ENCODE data around the gene CDH2.

Gene CDH2

GRCh38 chr18:28167835-28168349, 9.0 kb downstream of the CDH2 start:
- no peak for DNase-seq

- DNase-seq: no peak
Observed at GRCh38 chr18:28164771-28165483, 12.0 kb downstream of the CDH2 start.

- DNase-seq: peak; percentile 20
Observed at GRCh38 chr18:28163201-28163775, 13.6 kb downstream of the CDH2 start.

GRCh38 chr18:28161608-28162599, 15.0 kb downstream of the CDH2 start:
- no peak for DNase-seq

DNA sequence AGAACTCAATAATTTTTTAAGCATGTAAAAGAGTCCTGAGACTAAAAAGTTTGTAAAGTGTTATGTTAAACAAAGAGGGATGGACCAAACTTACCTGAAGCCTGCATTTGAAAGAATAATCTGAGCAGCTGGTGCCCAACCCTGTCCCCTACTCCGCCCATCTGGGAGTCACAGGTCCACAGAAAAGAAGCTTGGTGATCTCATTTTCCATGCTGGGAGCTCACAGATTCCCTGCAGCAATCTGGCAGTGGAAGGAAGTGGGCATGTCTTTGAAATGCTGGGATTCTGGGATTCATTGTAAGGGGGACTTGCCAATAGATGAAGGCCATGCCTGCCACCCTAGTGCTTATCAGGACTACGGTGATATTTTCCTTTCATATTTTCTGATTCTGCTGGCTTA, 17.9 kb downstream of the CDH2 start:
- DNase-seq: no peak

DNA sequence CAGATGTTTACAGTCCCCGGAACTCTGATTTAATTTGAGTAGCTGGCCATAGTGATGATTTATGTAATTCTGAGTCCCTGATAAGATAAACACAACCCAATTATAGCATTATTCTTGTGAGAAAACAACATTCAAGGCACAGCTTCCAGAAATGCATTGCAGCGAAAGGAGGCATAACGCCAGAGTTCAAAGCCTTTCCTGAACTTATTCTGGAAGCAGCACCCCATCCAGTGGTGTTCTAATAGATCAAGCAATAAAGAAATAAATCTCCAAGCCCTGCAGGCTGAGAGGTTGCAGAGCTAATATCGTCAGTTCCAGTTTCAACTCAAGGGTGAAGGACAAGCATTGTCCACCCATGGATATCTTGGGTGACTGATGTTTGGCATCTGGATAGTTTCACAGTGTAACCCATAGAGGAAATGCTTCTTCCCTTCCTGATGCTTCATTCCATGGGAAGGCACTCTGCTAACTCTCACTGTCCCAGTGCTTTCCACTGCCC, 18.8 kb downstream of the CDH2 start:
- DNase-seq: peak; percentile 18

DNA sequence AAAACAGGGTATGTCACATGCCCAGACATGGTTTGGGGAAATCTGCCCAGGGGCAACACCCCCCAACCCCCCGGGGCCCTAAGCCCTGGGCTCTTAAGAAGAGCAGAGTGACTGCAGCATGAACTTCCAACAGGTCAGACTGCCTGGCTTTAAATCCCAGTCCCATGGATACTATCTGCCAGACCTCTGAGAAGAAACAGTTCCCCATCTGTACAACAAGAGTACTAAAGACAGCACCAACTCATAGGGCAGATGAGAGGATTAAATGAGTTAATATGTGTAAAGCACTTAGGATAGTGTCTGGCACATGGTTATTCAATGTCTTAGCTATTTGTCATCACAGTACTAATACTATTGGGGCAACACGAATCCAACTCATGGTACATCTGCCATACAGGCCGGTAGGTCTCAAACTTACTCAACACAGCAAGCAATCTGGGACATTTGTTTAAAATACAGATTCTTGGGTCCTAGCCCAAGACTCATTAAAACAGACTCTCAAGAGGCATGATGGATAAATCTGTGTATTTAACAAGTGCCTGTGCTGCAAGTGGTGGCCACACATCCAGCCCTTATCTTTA, 23.4 kb downstream of the CDH2 start:
- no peak for DNase-seq

GRCh38 chr18:28152754-28153153, 24.2 kb downstream of the CDH2 start:
- DNase-seq: no peak

- peak; percentile 14 for DNase-seq
Observed at GRCh38 chr18:28152354-28152753, 24.6 kb downstream of the CDH2 start.

DNA sequence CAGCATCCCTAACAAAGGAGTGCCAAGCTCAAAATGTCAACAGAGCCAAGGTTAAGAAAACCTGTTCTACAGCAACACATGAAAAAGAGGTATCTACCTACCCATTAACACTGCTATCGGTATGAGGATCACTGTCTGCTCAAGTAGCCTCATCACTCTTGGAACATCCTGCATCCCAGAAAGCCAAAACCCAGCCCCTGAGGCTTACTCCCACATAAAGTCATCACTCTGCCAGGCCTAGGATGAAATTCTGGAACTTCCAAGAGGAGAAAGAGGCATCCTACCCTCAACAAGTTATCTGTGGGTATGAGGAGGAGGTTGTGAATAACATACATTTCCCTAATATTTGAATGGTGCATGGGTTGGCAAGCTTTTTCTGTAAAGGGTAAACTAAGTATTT, 25.5 kb downstream of the CDH2 start:
- DNase-seq: no peak

DNA sequence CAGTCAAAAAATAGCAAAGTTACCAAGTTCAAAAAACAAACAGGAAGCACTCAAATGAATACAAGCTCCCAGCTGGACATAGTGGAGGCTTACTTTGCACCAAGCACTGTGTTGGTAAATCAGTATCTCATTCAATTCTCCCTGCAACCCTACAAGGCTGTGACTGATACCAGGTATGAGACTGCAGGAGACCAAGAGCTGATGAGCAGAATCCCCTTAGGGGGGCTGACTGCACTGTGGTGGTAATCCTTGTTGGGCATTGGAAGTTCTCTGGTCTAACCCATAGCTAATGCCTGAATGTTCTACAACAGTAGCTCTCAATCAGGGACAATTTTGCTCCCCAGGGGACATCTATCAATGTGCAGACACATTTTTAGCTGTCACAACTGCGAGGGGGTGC, 26.0 kb downstream of the CDH2 start:
- DNase-seq: no peak

GRCh38 chr18:28149810-28150420, 27.0 kb downstream of the CDH2 start:
- no peak for DNase-seq

DNA sequence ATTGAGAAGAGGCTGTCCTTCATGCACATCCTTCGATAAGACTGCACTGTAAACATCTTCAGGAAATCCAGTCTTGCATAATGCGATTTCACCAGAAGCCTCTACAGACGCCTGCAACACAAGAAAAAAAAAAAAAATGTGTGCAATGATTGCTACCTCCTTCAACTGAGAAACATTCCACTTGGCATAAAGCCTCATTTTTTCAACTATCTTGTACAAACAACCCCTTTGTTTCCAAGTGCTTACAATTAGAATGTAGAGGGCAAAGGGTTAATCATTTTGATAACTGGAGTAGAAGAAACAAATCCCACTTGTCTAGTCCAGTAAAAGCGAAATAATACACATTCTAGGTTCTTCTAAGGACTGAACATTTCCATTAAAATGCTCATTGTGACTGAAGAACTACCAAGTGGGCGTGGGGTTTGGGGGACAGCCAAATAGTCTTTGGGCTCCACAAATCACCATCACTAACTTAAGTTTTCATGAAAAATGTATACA, 29.2 kb downstream of the CDH2 start:
- DNase-seq: no peak

GRCh38 chr18:28143725-28144124, 33.2 kb downstream of the CDH2 start:
- no peak for DNase-seq

DNA sequence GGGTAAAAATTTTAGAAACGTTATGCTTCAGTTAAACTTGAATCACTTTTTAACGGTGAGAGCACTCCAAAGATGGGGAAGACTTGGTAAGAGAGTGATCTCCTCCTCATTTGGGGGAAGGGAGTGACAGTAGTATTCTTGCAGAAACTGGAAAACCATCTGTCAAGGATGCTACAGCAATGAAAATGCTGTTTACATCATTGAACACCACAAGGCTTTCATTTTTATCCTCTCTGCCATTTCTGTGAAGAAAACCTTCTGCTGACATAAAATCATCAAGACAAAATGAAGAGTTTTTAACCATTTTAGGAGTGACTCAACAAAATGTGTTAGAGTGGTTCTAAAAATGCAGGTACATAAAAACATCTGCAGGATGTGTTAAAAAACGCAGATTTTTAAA, 38.1 kb downstream of the CDH2 start:
- DNase-seq: no peak

GRCh38 chr18:28136071-28136470, 40.9 kb downstream of the CDH2 start:
- DNase-seq: no peak

DNA sequence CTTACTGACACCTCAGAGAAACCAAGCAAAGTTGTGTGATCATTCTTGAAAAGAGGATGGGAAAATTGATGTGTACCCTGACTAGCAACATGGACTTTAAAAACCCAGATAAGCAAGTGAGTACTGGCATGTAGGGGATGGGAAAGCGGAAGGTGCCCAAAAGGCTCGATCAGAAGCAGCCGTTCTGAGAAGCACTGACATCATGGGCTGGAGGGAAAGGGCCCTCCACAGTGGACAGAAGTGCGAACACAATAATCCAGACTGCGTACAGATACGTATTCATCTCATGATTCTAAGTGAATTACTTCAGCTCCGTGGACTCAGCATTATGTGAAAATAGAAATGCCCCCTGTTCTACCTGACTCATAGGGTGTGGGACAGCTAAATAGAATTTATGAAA, 42.2 kb downstream of the CDH2 start:
- DNase-seq: no peak

- DNase-seq: no peak
Observed at GRCh38 chr18:28132084-28132483, 44.8 kb downstream of the CDH2 start.

GRCh38 chr18:28128659-28128980, 48.3 kb downstream of the CDH2 start:
- no peak for DNase-seq

DNA sequence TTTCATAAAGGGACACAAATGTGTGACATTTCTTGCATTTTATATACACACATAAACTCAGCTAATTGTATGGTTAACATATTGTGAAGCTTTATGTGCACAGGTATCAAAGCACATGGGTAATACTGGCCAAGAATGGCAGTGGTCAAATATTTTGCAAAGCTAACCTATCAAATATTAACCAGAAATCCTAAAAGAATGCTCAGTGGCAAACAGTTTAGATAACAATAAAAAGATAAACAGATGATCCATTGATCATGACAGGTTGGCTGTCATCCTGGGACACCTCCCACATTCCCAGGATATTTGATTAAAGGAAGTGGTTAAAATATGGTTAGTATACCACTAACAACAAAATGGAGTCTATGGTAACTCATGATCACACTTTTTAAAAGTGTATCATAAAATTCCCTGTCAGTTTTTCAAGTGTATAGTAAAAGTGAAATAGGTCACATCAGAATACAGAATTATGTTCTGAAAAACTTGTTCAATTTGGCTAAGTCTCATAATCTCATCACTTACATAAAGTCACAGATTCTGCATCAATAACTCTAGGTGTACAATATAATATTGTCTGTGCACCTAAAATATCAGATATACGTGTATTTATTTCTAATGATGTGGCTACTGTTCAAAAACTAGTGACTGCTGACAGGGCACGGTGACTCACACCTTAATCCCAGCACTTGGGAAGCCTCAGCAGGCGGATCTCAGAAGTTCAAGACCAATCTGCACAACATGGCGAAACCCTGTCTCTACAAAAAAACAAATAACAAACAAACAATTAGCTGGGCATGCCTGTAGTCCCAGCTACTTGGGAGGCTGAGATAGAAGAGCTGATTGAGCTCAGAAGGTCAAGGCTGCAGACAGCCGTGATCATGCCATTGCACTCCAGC, 48.9 kb downstream of the CDH2 start:
- DNase-seq: no peak

GRCh38 chr18:28127228-28127627, 49.7 kb downstream of the CDH2 start:
- no peak for DNase-seq

Measured in femur (tissue), 1 donor.